Vagina (tissue), 2 donors: ENCODE measurements around the gene EDEM2. TPM values are rescaled to one million over a fixed set of nuclear protein-coding genes. Genes with fewer than 3 reads are reported as not detected.

Experiments used
- DNase-seq, 2 donors: peaks; one replicate each; pipeline ENCODE4 v3.0.0-alpha.2; 2017; ENCODE audit errors: extremely low spot score in 2 of 2
- H3K27ac ChIP-seq: fragments of 200-600 bp; sonication (generic); one replicate; pipeline ENCODE4 v1.5.1; 2019
- H3K27me3 ChIP-seq: fragments of 200-600 bp; sonication (generic); one replicate; pipeline ENCODE4 v1.5.1; 2019
- H3K36me3 ChIP-seq, 2 donors: fragments of 200-600 bp; sonication (generic); one replicate each; pipeline ENCODE4 v1.5.1; 2017 to 2019
- H3K4me1 ChIP-seq: fragments of 200-600 bp; sonication (generic); one replicate; pipeline ENCODE4 v1.5.1; 2019
- H3K4me3 ChIP-seq, 2 donors: fragments of 200-600 bp; sonication (generic); 1 replicate in 1 of 2; 2 replicates in 1 of 2; pipeline ENCODE4 v1.5.1; 2016 to 2019
- H3K9me3 ChIP-seq: fragments of 200-600 bp; sonication (generic); one replicate; pipeline ENCODE4 v1.5.1; 2019
- POLR2A ChIP-seq, 2 donors: fragments of 450-650 bp; IDR thresholded peaks; one replicate each; pipeline ENCODE4 v1.6.1; 2017; ENCODE audit warnings: antibody characterized with exemption in 2 of 2, mild to moderate bottlenecking in 2 of 2, moderate library complexity in 2 of 2
- POLR2AphosphoS5 ChIP-seq, 2 donors: sonication (generic); formaldehyde crosslinking; IDR thresholded peaks; one replicate each; pipeline ENCODE4 v1.9.0; 2017; ENCODE audit warnings: antibody characterized with exemption in 2 of 2, mild to moderate bottlenecking in 2 of 2, low read depth in 1 of 2; ENCODE audit not compliant: insufficient read depth in 1 of 2
- intact Hi-C: fragments of 100-400 bp; cut with DNase I; formaldehyde crosslinking; loops from one replicate; pipeline ENCODE4 v1.15.1; 2023
- total RNA-seq: library from RNA; depleted of rRNA; stranded (reverse); fragments of >200 nt; gene quantifications from one replicate; pipeline ENCODE4 v1.2.3, GENCODE V29; 2016
- TF ChIP-seq, protein P1 (sequence below), 3 experiments: fragments of 450-650 bp in 2 of 3; fragments of 200-600 bp in 1 of 3; sonication (generic) in 1 of 3; IDR thresholded peaks; one replicate each; pipeline ENCODE4 v1.5.1; 2017 to 2019; ENCODE audit warnings: antibody characterized with exemption in 3 of 3, mild to moderate bottlenecking in 2 of 3, moderate library complexity in 2 of 3

The EDEM2 gene
- total RNA-seq, 1 donor from 2014 or later = 12.8 TPM

GRCh38 chr20:35135867-35136586, 11.1 kb downstream of the EDEM2 start:
- no peak for DNase-seq
- H3K27ac ChIP-seq = no peak overlapping the region
- H3K9me3 ChIP-seq = no peaks in the 10 kb centered on the region
- TF ChIP-seq POLR2AphosphoS5 (IDR thresholded peaks at IDR 0.05; ENCODE audit: insufficient read depth in 1 of 2, low read depth in 1 of 2) (no peak), POLR2A (IDR thresholded peaks at IDR 0.05) (no peak)
- TF ChIP-seq, protein P1, sequence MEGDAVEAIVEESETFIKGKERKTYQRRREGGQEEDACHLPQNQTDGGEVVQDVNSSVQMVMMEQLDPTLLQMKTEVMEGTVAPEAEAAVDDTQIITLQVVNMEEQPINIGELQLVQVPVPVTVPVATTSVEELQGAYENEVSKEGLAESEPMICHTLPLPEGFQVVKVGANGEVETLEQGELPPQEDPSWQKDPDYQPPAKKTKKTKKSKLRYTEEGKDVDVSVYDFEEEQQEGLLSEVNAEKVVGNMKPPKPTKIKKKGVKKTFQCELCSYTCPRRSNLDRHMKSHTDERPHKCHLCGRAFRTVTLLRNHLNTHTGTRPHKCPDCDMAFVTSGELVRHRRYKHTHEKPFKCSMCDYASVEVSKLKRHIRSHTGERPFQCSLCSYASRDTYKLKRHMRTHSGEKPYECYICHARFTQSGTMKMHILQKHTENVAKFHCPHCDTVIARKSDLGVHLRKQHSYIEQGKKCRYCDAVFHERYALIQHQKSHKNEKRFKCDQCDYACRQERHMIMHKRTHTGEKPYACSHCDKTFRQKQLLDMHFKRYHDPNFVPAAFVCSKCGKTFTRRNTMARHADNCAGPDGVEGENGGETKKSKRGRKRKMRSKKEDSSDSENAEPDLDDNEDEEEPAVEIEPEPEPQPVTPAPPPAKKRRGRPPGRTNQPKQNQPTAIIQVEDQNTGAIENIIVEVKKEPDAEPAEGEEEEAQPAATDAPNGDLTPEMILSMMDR (IDR thresholded peaks at IDR 0.05) = no peak
- H3K4me1 ChIP-seq = no peaks in the 10 kb centered on the region
- no peak overlapping the region for H3K4me3 ChIP-seq
- intact Hi-C loops = no loop called here
- H3K36me3 ChIP-seq = peaks cover 0 to 62% of the 10 kb centered on the region in 2 donors
- no peaks in the 10 kb centered on the region for H3K27me3 ChIP-seq

- Histone ChIP-seq H3K36me3 (peaks cover 0 to 53% of the 10 kb centered on the region in 2 donors), H3K4me1 (no peaks in the 10 kb centered on the region), H3K9me3 (no peaks in the 10 kb centered on the region), H3K4me3 (no peak overlapping the region), H3K27me3 (no peaks in the 10 kb centered on the region), H3K27ac (no peak overlapping the region)
- TF ChIP-seq, protein P1 (IDR thresholded peaks at IDR 0.05) = no peak
- TF ChIP-seq POLR2A (IDR thresholded peaks at IDR 0.05) (no peak), POLR2AphosphoS5 (IDR thresholded peaks at IDR 0.05; ENCODE audit: insufficient read depth in 1 of 2, low read depth in 1 of 2) (no peak)
- DNase-seq = no peak
- intact Hi-C loops = no loop called here
Observed at GRCh38 chr20:35134880-35135279, 12.3 kb downstream of the EDEM2 start.

DNA sequence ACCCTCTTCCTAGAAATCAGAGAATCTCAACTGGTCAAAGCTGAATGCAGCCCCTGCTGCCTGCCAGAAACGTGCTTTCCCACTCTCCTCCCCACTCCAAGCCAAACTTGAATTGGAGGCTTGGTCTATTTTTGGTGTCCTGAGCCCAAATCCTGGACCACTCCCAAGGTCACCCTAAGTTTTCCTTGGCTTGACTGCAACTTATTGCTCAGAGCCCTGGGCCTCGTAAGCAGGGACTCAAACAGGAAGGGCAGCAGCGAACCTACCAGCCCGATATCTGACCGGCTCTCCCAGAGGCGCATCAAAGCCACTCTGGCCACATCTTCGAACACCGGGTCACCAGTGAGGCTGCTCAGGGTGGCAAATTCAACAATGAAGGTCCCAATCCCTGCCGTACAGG, 12.7 kb downstream of the EDEM2 start:
- Histone ChIP-seq H3K27me3 (no peaks in the 10 kb centered on the region), H3K4me3 (no peak overlapping the region), H3K36me3 (peaks cover 0 to 50% of the 10 kb centered on the region in 2 donors), H3K9me3 (no peaks in the 10 kb centered on the region), H3K27ac (no peak overlapping the region), H3K4me1 (no peaks in the 10 kb centered on the region)
- intact Hi-C loops = no loop called here
- DNase-seq = no peak
- no peak for TF ChIP-seq POLR2A (IDR thresholded peaks at IDR 0.05)
- TF ChIP-seq, protein P1 (IDR thresholded peaks at IDR 0.05) = no peak
- TF ChIP-seq POLR2AphosphoS5 (IDR thresholded peaks at IDR 0.05; ENCODE audit: insufficient read depth in 1 of 2, low read depth in 1 of 2) = no peak

DNA sequence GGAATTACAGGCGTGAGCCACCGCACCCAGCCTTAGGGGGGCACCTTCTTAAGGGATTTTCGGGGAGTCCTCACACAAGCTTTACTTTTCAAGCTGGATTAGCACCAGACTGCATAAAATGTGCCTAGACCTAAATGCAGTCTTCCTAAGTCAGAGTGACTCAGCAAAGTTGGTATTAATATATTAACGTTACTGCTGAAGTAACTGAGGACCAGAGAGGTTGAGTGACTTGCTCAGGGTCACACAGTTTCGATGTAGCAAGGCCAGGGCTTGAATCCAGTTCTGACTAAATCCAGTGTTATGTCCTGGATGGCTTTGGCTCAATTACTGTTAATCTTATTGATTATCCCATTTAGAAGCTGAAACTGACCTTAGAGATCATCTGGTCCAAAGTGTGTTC, 13.4 kb downstream of the EDEM2 start:
- intact Hi-C loops = no loop called here
- Histone ChIP-seq H3K4me3 (no peak overlapping the region), H3K9me3 (no peaks in the 10 kb centered on the region), H3K27me3 (no peaks in the 10 kb centered on the region), H3K4me1 (no peaks in the 10 kb centered on the region), H3K27ac (no peak overlapping the region), H3K36me3 (peaks cover 0 to 49% of the 10 kb centered on the region in 2 donors)
- TF ChIP-seq, protein P1 (IDR thresholded peaks at IDR 0.05) = no peak
- TF ChIP-seq POLR2AphosphoS5 (IDR thresholded peaks at IDR 0.05; ENCODE audit: insufficient read depth in 1 of 2, low read depth in 1 of 2) (no peak), POLR2A (IDR thresholded peaks at IDR 0.05) (no peak)
- no peak for DNase-seq

- Histone ChIP-seq H3K4me1 (no peaks in the 10 kb centered on the region), H3K9me3 (no peaks in the 10 kb centered on the region), H3K27me3 (no peaks in the 10 kb centered on the region), H3K27ac (no peak overlapping the region), H3K36me3 (peaks cover 0 to 47% of the 10 kb centered on the region in 2 donors), H3K4me3 (no peak overlapping the region)
- TF ChIP-seq POLR2AphosphoS5 (IDR thresholded peaks at IDR 0.05; ENCODE audit: insufficient read depth in 1 of 2, low read depth in 1 of 2) = no peak
- TF ChIP-seq POLR2A (IDR thresholded peaks at IDR 0.05) = no peak
- TF ChIP-seq, protein P1 (IDR thresholded peaks at IDR 0.05) = no peak
- intact Hi-C loops = no loop called here
- no peak for DNase-seq
Observed at GRCh38 chr20:35133031-35133430, 14.1 kb downstream of the EDEM2 start.
